ENCODE data around the gene CYTIP.
"Not testable (repeated sequence)": the region's sequence is repeated elsewhere in the genome, so short reads cannot be mapped to it uniquely, and the experiment has no call there.

The CYTIP gene

GRCh38 chr2:157419031-157419575 is 24.8 kb downstream of the CYTIP start:
- no peak for TF ChIP-seq CTCF (IDR thresholded peaks at IDR 0.05; ENCODE audit: control insufficient read depth, extremely low read depth, insufficient read depth)
- no peak for DNase-seq (ENCODE audit: low read depth)
- H3K4me3 ChIP-seq (ENCODE audit: low read depth, low read length) = no peak overlapping the region

GRCh38 chr2:157418239-157418641 is 25.6 kb downstream of the CYTIP start:
- TF ChIP-seq CTCF (IDR thresholded peaks at IDR 0.05; ENCODE audit: control insufficient read depth, extremely low read depth, insufficient read depth) = no peak
- H3K4me3 ChIP-seq (ENCODE audit: low read depth, low read length) = no peak overlapping the region
- no peak for DNase-seq (ENCODE audit: low read depth)

- TF ChIP-seq CTCF (IDR thresholded peaks at IDR 0.05; ENCODE audit: control insufficient read depth, extremely low read depth, insufficient read depth) = no peak
- no peak for DNase-seq (ENCODE audit: low read depth)
- H3K4me3 ChIP-seq (ENCODE audit: low read depth, low read length) = no peak overlapping the region
Measured at GRCh38 chr2:157415591-157416101, 28.2 kb downstream of the CYTIP start.

- DNase-seq (ENCODE audit: low read depth) = no peak
- no peak overlapping the region for H3K4me3 ChIP-seq (ENCODE audit: low read depth, low read length)
- no peak for TF ChIP-seq CTCF (IDR thresholded peaks at IDR 0.05; ENCODE audit: control insufficient read depth, extremely low read depth, insufficient read depth)
Measured at GRCh38 chr2:157414050-157414449, 29.8 kb downstream of the CYTIP start.

GRCh38 chr2:157413326-157414035 is 30.4 kb downstream of the CYTIP start:
- H3K4me3 ChIP-seq (ENCODE audit: low read depth, low read length) = no peak overlapping the region
- TF ChIP-seq CTCF (IDR thresholded peaks at IDR 0.05; ENCODE audit: control insufficient read depth, extremely low read depth, insufficient read depth) = no peak
- DNase-seq (ENCODE audit: low read depth) = no peak

- no peak for TF ChIP-seq CTCF (IDR thresholded peaks at IDR 0.05; ENCODE audit: control insufficient read depth, extremely low read depth, insufficient read depth)
Measured at GRCh38 chr2:157411624-157412336, 32.1 kb downstream of the CYTIP start.

GRCh38 chr2:157405398-157405797 is 38.5 kb downstream of the CYTIP start:
- H3K4me3 ChIP-seq (ENCODE audit: low read depth, low read length) = not testable (repeated sequence)

More at GRCh38 chr2:157411624-157412336, 32.1 kb downstream of the CYTIP start:
- H3K4me3 ChIP-seq (ENCODE audit: low read depth, low read length) = no peak overlapping the region
- no peak for DNase-seq (ENCODE audit: low read depth)

More at GRCh38 chr2:157405398-157405797, 38.5 kb downstream of the CYTIP start:
- not testable (repeated sequence) for DNase-seq (ENCODE audit: low read depth)
